B cell (primary cell): ENCODE results near the gene VPS54. TPM values are rescaled to one million over a fixed set of nuclear protein-coding genes. Genes with fewer than 3 reads are reported as not detected.
"Not testable (repeated sequence)": the region's sequence is repeated elsewhere in the genome, so short reads cannot be mapped to it uniquely, and the experiment has no call there.

Source experiments
- ATAC-seq: fragments of 200-7000 bp; cut with Tn5 transposase; one replicate; pipeline ENCODE4 v1.10.0; 2021; ENCODE audit warnings: low read depth, mild to moderate bottlenecking, moderate number of reproducible peaks, moderate library complexity
- CTCF ChIA-PET: fragments of 350-600 bp; sonication (Branson Sonifier 250); formaldehyde crosslinking; loops from one replicate; lab custom pipeline; 2021; ENCODE audit warnings: antibody characterized with exemption, inconsistent platforms; lab: Charles Lee
- POLR2A ChIA-PET: fragments of 350-600 bp; sonication (Branson Sonifier 250); formaldehyde crosslinking; loops from one replicate; lab custom pipeline; 2021; ENCODE audit warnings: antibody characterized with exemption; lab: Charles Lee
- DNase-seq: peaks from one replicate; pipeline ENCODE4 v3.0.0; 2013
- H2AFZ ChIP-seq: 2 replicates; pipeline ENCODE4 v1.6.1; 2012; ENCODE audit warnings: mild to moderate bottlenecking, low read depth, low read length; ENCODE audit not compliant: insufficient read depth, poor library complexity, severe bottlenecking
- H3K27ac ChIP-seq, 2 donors: 1 replicate in 1 of 2; 2 replicates in 1 of 2; pipeline ENCODE4 v1.5.1; 2012 to 2013; ENCODE audit warnings: low read length in 2 of 2, mild to moderate bottlenecking in 2 of 2, moderate library complexity in 1 of 2
- H3K27me3 ChIP-seq, 4 experiments: fragments of 200-600 bp in 1 of 4; sonication (generic) in 1 of 4; replicated peaks in 1 of 4; 1 replicate in 2 of 4; 2 replicates in 2 of 4; pipeline versions ENCODE4 v1.6.1 to v1.7.0; 2013 to 2016; ENCODE audit warnings: low read length in 3 of 4, mild to moderate bottlenecking in 2 of 4, mixed read lengths in 1 of 4, moderate library complexity in 1 of 4; ENCODE audit not compliant: insufficient read depth in 4 of 4, control insufficient read depth in 3 of 4; ENCODE audit errors: control extremely low read depth in 1 of 4
- H3K36me3 ChIP-seq, 2 experiments: replicated peaks in 1 of 2; 1 replicate in 1 of 2; 2 replicates in 1 of 2; pipeline versions ENCODE4 v1.6.1 to v1.7.1; 2013; ENCODE audit warnings: low read length in 1 of 2; ENCODE audit not compliant: insufficient read depth in 2 of 2, control insufficient read depth in 1 of 2; ENCODE audit errors: control extremely low read depth in 1 of 2, extremely low read depth in 1 of 2
- H3K4me1 ChIP-seq, 2 donors: fragments of 200-600 bp in 1 of 2; sonication (generic) in 1 of 2; 1 replicate in 1 of 2; 2 replicates in 1 of 2; pipeline versions ENCODE4 v1.5.1 to v1.6.1; 2013 to 2017; ENCODE audit warnings: low read length in 2 of 2; ENCODE audit not compliant: control insufficient read depth in 2 of 2, insufficient read depth in 2 of 2
- H3K4me2 ChIP-seq: replicated peaks from 2 replicates; pipeline ENCODE3; 2012; ENCODE audit warnings: mild to moderate bottlenecking, low read depth, low read length; ENCODE audit not compliant: poor library complexity, severe bottlenecking
- H3K4me3 ChIP-seq, 5 experiments: fragments of 200-600 bp in 1 of 5; sonication (generic) in 1 of 5; 1 replicate in 3 of 5; 2 replicates in 2 of 5; pipeline versions ENCODE4 v1.5.1 to v1.7.0; 2011 to 2016; ENCODE audit warnings: low read length in 4 of 5, mild to moderate bottlenecking in 4 of 5, low read depth in 2 of 5, control low read depth in 1 of 5, moderate library complexity in 1 of 5; ENCODE audit not compliant: insufficient read depth in 1 of 5; ENCODE audit errors: control extremely low read depth in 1 of 5, extremely low read depth in 1 of 5
- H3K79me2 ChIP-seq: fragments of 200-600 bp; sonication (generic); one replicate; pipeline ENCODE4 v1.6.0; 2016; ENCODE audit warnings: low read length; ENCODE audit not compliant: control insufficient read depth, insufficient read depth
- H3K9ac ChIP-seq: fragments of 200-600 bp; sonication (generic); 2 replicates; pipeline ENCODE4 v1.6.1; 2017; ENCODE audit warnings: mild to moderate bottlenecking, low read length, moderate library complexity
- H3K9me3 ChIP-seq, 3 donors: one replicate each; pipeline versions ENCODE4 v1.6.1 to v1.7.1; 2013; ENCODE audit warnings: low read length in 2 of 3; ENCODE audit not compliant: control insufficient read depth in 2 of 3, insufficient read depth in 1 of 3; ENCODE audit errors: control extremely low read depth in 1 of 3
- H4K20me1 ChIP-seq: 2 replicates; pipeline ENCODE4 v1.6.0; 2012; ENCODE audit warnings: mild to moderate bottlenecking, low read length; ENCODE audit not compliant: insufficient read depth, control insufficient read depth, poor library complexity, severe bottlenecking
- H3K27ac Mint-ChIP-seq: one replicate; pipeline ENCODE4 v1.8.0; 2021; ENCODE audit warnings: mixed read lengths
- H3K27me3 Mint-ChIP-seq: one replicate; pipeline ENCODE4 v1.8.0; 2021; ENCODE audit warnings: mixed read lengths
- H3K4me1 Mint-ChIP-seq: one replicate; pipeline ENCODE4 v1.8.0; 2021; ENCODE audit warnings: mixed read lengths
- H3K4me3 Mint-ChIP-seq: one replicate; pipeline ENCODE4 v1.8.0; 2021; ENCODE audit warnings: mixed read lengths
- H3K9me3 Mint-ChIP-seq: one replicate; pipeline ENCODE4 v1.8.0; 2022; ENCODE audit warnings: mixed read lengths; ENCODE audit not compliant: insufficient read depth
- CTCF ChIP-seq: fragments of 200-600 bp; IDR thresholded peaks from one replicate; pipeline ENCODE4 v1.8.0; 2022; ENCODE audit warnings: antibody characterized with exemption, mild to moderate bottlenecking
- EZH2 ChIP-seq: IDR thresholded peaks from 2 replicates; pipeline ENCODE4 v1.6.1; 2012; ENCODE audit warnings: borderline replicate concordance, low read depth, mild to moderate bottlenecking, moderate library complexity, low read length; ENCODE audit not compliant: insufficient read depth, poor library complexity, severe bottlenecking
- WGBS: methylation state at CpG from one replicate; pipeline ENCODE4 v1.1.5; 2013; ENCODE audit warnings: missing lambda C conversion rate; ENCODE audit not compliant: insufficient coverage; 5-methylcytosine and 5-hydroxymethylcytosine counted together
- intact Hi-C: fragments of 100-400 bp; cut with micrococcal nuclease; formaldehyde crosslinking; loops from one replicate; pipeline ENCODE4 v1.10.0; 2022
- polyA plus RNA-seq: library from polyadenylated mRNA; depleted of rRNA; stranded (reverse); fragments of >200 nt; gene quantifications from 2 replicates; pipeline ENCODE4 v1.2.3, GENCODE V29; 2012
- total RNA-seq, 2 donors: library from RNA; stranded (reverse); fragments of 120-200 nt in 1 of 2; gene quantifications; 1 replicate in 1 of 2; 2 replicates in 1 of 2; pipeline versions ENCODE4 v1.2.3 to v1.2.4, GENCODE V29; 2013 to 2022

Gene VPS54
- total and polyA plus RNA-seq, 2 donors (not counting 1 experiment from before 2014, with no cell fraction given) = 6.2 to 13.2 TPM

- ChIA-PET POLR2A (no interaction called here), CTCF (interaction anchor here (0.9 to 1.5 kb wide), 2 partner anchors 11 to 12 kb away, joined by 5 to 6 read pairs; no protein-coding TSS in a partner anchor)
- no peaks in the 10 kb centered on the region for H3K9me3 Mint-ChIP-seq
- no peak overlapping the region for H3K4me3 Mint-ChIP-seq
- peaks cover 0 to 10% of the 10 kb centered on the region in 2 donors for H3K4me1 ChIP-seq
- TF ChIP-seq EZH2 (no peak), CTCF (no peak)
- no peaks in the 10 kb centered on the region for H3K27me3 Mint-ChIP-seq
- WGBS = 100% methylated on average over 1 of the region's 7 CpGs
- DNase-seq (no peak), ATAC-seq (no peak)
- H2AFZ ChIP-seq = no peak overlapping the region
- H3K4me3 ChIP-seq = no peak overlapping the region
- no peaks in the 10 kb centered on the region for H3K9me3 ChIP-seq
- H3K27ac ChIP-seq = no peak overlapping the region
- H3K27ac Mint-ChIP-seq = no peak overlapping the region
- H3K36me3 ChIP-seq = peaks cover 0 to 4% of the 10 kb centered on the region in 2 experiments
- no peaks in the 10 kb centered on the region for H3K27me3 ChIP-seq
- no peak overlapping the region for H3K9ac ChIP-seq
- no peak overlapping the region for H3K4me2 ChIP-seq
- intact Hi-C loops = loop anchor here (10.0 kb wide), 1 partner anchor 1655 kb away; the partner anchor contains the start of gene B3GNT2
- H3K4me1 Mint-ChIP-seq = peaks cover 71% of the 10 kb centered on the region
- peaks cover 56% of the 10 kb centered on the region for H4K20me1 ChIP-seq
- H3K79me2 ChIP-seq = peaks cover 90% of the 10 kb centered on the region
Observed at GRCh38 chr2:63849381-63850203, 169.6 kb downstream of the VPS54 start.

GRCh38 chr2:63847571-63847970 is 171.7 kb downstream of the VPS54 start:
- H3K27me3 Mint-ChIP-seq, H2AFZ ChIP-seq, H3K4me2 ChIP-seq, H3K9me3 ChIP-seq, H3K27me3 ChIP-seq, CTCF ChIA-PET, ATAC-seq, H3K9ac ChIP-seq, POLR2A ChIA-PET, H3K4me3 Mint-ChIP-seq, H3K27ac Mint-ChIP-seq, H3K9me3 Mint-ChIP-seq, DNase-seq, H3K36me3 ChIP-seq, H3K27ac ChIP-seq, H3K4me3 ChIP-seq, H3K4me1 ChIP-seq: not testable (repeated sequence)
- intact Hi-C loops = loop anchor here (10.0 kb wide), 1 partner anchor 1653 kb away; the partner anchor contains the start of gene B3GNT2
- H3K79me2 ChIP-seq = peaks cover 97% of the 10 kb centered on the region
- no CpG with 5 or more reads among the region's 4 CpGs for WGBS
- peaks cover 45% of the 10 kb centered on the region for H4K20me1 ChIP-seq
- peaks cover 70% of the 10 kb centered on the region for H3K4me1 Mint-ChIP-seq
